ENCODE data around the gene TRIM43.
"Not testable (repeated sequence)": the region's sequence is repeated elsewhere in the genome, so short reads cannot be mapped to it uniquely, and the experiment has no call there.

Gene TRIM43

DNA sequence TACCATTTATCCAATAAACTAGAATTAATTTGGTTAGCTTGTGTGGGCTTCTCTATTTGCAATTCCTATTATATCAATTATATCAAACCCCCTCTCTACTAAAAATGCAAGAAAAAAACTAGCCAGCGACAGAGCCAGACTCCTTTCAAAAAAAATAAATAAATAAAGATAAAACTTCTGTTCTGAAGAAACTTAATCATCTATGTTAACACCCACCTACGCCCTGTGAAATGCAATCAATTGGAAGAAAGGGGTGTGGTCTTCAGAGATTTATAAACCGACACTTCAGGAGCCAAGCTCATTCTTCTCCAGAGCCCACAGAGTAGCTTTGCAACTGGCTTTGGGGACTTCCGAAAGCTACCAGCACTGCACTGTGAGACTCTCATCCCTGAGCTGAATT lies at the start of gene TRIM43:
TSS of gene TRIM43 (plus strand) at position 301 of the 400 bp plus-strand sequence. CDS start 2,023 bp downstream, outside the sequence.
- H3K4me3 ChIP-seq (replicated peaks; ENCODE audit: low read depth, low read length); DNase-seq (ENCODE audit: extremely low read depth, low read depth): not testable (repeated sequence)

GRCh38 chr2:95551055-95551568 lies 40.7 kb upstream of the TRIM43 start:
- TF ChIP-seq CTCF (IDR thresholded peaks at IDR 0.05; ENCODE audit: low read depth, low read length, missing control alignments), result no peak
- DNase-seq (ENCODE audit: extremely low read depth, low read depth), result no peak

DNA sequence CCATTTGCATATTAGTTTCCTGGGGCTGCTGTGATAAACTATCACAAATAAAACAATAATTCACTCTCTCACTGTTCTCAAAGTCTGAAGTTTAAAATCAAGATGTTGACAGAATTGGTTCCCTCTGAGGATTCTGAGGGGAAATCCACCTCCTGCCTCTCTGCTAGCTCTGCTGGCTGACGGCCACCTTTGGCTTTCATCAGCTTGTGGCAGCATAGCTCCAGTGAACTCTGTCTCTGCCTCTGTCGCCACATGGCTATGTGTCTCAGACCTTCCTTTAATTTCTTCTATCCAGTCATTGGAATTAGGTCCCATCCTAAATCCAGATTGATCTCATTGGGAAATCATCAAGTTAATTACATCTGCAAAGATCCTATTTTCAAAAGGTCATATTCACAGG lies 38.9 kb upstream of the TRIM43 start:
- no peak for TF ChIP-seq CTCF (IDR thresholded peaks at IDR 0.05; ENCODE audit: low read depth, low read length, missing control alignments)
- no peak overlapping the region for H3K4me3 ChIP-seq (replicated peaks; ENCODE audit: low read depth, low read length)
- no peak for DNase-seq (ENCODE audit: extremely low read depth, low read depth)

More at GRCh38 chr2:95551055-95551568, 40.7 kb upstream of the TRIM43 start:
- H3K4me3 ChIP-seq (replicated peaks; ENCODE audit: low read depth, low read length), result no peak overlapping the region

- no peak for TF ChIP-seq CTCF (IDR thresholded peaks at IDR 0.05; ENCODE audit: low read depth, low read length, missing control alignments)
- DNase-seq (ENCODE audit: extremely low read depth, low read depth), result no peak
- no peak overlapping the region for H3K4me3 ChIP-seq (replicated peaks; ENCODE audit: low read depth, low read length)
These were observed 22.6 kb upstream of the TRIM43 start for GRCh38 chr2:95569170-95569569.

DNA sequence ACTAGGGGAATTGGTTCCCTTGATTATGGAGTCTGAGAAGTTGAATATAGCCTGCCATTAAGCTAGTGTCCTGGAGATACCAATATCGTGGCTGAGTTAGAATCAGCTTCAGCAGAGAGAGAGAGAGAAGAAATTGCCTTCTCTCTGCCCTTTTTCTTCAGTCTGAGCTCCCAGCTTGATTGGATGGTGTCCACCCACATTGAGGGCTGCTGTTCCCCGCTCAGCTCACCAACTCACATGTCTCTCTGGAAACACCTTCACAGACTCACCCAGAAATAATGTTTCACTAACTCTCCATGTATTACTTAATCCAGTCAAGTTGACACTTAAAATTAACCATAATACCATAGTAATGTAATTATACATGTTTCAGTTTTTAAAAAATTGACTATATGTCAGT lies 17.9 kb upstream of the TRIM43 start:
- no peak overlapping the region for H3K4me3 ChIP-seq (replicated peaks; ENCODE audit: low read depth, low read length)
- TF ChIP-seq CTCF (IDR thresholded peaks at IDR 0.05; ENCODE audit: low read depth, low read length, missing control alignments), result no peak
- no peak for DNase-seq (ENCODE audit: extremely low read depth, low read depth)

DNA sequence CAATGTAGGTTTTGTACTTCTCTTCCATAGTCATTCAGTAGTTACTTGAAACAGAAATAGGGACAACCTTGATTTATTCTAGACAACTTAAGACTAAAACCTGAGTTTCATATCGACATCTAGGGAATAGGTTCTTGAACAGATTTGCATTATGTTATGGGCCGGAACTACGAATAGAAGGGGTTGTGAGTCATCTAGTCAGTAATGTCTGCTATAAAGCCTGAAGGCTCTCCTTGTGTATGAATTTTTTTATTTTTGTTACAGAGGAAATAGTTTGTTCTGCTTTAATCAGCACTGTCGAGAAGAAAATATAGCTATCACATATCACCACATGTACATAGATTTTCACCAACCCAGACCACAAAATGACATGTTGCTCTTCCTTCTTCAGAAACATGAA lies 17.3 kb upstream of the TRIM43 start:
- TF ChIP-seq CTCF (IDR thresholded peaks at IDR 0.05; ENCODE audit: low read depth, low read length, missing control alignments), result no peak
- no peak overlapping the region for H3K4me3 ChIP-seq (replicated peaks; ENCODE audit: low read depth, low read length)
- DNase-seq (ENCODE audit: extremely low read depth, low read depth), result no peak

DNA sequence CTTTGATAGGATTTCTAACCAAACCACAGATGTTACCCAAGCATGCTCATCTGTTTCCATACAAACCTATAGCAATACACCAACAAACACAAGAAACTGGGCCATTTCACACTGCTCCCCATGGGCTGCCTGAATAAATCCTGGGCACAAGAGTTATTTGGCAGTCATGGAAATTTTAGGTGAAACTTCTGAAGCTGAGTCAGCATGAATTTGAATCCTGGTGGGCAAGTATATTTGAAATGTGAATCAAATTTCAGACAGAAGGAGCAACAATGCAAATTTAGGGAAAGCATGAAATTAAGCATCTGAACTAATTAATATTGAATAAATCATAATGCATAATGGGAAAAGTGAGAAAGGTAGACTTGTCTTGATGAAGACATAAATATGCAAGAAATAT lies 15.9 kb upstream of the TRIM43 start:
- no peak overlapping the region for H3K4me3 ChIP-seq (replicated peaks; ENCODE audit: low read depth, low read length)
- DNase-seq (ENCODE audit: extremely low read depth, low read depth), result no peak
- TF ChIP-seq CTCF (IDR thresholded peaks at IDR 0.05; ENCODE audit: low read depth, low read length, missing control alignments), result no peak

Measured in HFF-Myc (cell line).